ENCODE measurements around the gene CTTNBP2. TPM values are rescaled to one million over a fixed set of nuclear protein-coding genes. Genes with fewer than 3 reads are reported as not detected.

The CTTNBP2 gene
- total RNA-seq, 1 donor from 2014 or later: 2.9 TPM

DNA sequence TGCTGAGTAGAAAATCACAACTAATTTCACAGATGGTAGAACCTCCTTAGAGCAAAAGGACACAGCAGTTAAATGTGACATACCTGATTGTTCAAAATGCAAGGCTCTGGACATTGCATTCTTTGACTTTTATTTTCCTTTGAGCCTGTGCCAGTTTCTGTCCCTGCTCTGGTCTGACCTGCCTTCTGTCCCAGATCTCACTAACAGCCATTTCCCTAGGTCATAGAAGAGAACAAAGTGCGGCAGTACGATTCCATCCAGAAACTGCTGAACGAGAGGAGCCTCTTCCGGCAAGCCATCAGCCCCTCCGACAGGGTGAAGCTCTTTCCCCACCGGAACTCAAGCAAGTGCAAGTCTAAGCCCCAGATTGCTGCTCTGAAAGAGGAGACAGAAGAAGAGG is 206.6 kb downstream of the CTTNBP2 start:
- TF ChIP-seq, protein P1, sequence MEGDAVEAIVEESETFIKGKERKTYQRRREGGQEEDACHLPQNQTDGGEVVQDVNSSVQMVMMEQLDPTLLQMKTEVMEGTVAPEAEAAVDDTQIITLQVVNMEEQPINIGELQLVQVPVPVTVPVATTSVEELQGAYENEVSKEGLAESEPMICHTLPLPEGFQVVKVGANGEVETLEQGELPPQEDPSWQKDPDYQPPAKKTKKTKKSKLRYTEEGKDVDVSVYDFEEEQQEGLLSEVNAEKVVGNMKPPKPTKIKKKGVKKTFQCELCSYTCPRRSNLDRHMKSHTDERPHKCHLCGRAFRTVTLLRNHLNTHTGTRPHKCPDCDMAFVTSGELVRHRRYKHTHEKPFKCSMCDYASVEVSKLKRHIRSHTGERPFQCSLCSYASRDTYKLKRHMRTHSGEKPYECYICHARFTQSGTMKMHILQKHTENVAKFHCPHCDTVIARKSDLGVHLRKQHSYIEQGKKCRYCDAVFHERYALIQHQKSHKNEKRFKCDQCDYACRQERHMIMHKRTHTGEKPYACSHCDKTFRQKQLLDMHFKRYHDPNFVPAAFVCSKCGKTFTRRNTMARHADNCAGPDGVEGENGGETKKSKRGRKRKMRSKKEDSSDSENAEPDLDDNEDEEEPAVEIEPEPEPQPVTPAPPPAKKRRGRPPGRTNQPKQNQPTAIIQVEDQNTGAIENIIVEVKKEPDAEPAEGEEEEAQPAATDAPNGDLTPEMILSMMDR (IDR thresholded peaks at IDR 0.05): no peak
- Mint-ChIP-seq H3K27ac (ENCODE audit: unreplicated experiment) (no peak overlapping the region), H3K4me3 (ENCODE audit: unreplicated experiment) (no peak overlapping the region)

DNA sequence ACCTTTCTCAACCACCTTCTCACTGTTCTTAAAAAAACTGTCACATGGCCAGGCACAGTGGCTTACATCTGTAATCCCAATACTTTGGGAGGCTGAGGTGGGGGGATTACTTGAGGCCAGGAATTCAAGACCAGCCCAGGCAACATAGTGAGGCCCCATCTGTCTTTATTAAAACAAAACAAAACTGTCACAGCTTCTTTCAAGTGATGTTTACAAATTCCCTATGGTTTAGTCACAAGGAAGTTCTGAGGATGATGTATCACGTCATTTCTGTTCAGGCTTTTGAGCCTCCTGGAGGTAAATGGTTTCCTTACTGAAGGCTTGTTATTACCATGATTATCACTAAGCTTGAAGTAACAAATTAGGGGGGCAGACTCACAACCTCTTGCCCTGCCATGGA is 207.2 kb downstream of the CTTNBP2 start:
- no peaks in the 10 kb centered on the region for H3K4me1 Mint-ChIP-seq (ENCODE audit: low read depth)
- TF ChIP-seq, protein P1 (IDR thresholded peaks at IDR 0.05): no peak

More for the DNA sequence above, 206.6 kb downstream of the CTTNBP2 start:
- peaks cover 4% of the 10 kb centered on the region for H3K9me3 Mint-ChIP-seq (ENCODE audit: low read depth)
- DNase-seq (ENCODE audit: low spot score): no peak
- H3K27me3 Mint-ChIP-seq (ENCODE audit: low read depth): no peaks in the 10 kb centered on the region
- H3K36me3 Mint-ChIP-seq (ENCODE audit: low read depth): no peaks in the 10 kb centered on the region
- no peaks in the 10 kb centered on the region for H3K4me1 Mint-ChIP-seq (ENCODE audit: low read depth)

DNA sequence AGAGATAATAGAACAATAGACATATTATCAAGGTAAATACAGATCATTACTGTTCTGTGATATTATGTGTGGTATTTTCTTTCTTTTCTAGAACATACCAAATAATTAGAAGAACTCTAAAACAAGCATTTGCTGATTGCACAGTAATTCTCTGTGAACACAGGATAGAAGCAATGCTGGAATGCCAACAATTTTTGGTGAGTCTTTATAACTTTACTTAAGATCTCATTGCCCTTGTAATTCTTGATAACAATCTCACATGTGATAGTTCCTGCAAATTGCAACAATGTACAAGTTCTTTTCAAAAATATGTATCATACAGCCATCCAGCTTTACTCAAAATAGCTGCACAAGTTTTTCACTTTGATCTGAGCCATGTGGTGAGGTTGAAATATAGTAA is 207.9 kb downstream of the CTTNBP2 start:
- H3K9me3 Mint-ChIP-seq (ENCODE audit: low read depth): peaks cover 4% of the 10 kb centered on the region
- no peak for DNase-seq (ENCODE audit: low spot score)
- H3K36me3 Mint-ChIP-seq (ENCODE audit: low read depth): no peaks in the 10 kb centered on the region
- no peak overlapping the region for H3K4me3 Mint-ChIP-seq (ENCODE audit: unreplicated experiment)
- TF ChIP-seq, protein P1 (IDR thresholded peaks at IDR 0.05): no peak
- no peak overlapping the region for H3K27ac Mint-ChIP-seq (ENCODE audit: unreplicated experiment)
- no peaks in the 10 kb centered on the region for H3K4me1 Mint-ChIP-seq (ENCODE audit: low read depth)
- no peaks in the 10 kb centered on the region for H3K27me3 Mint-ChIP-seq (ENCODE audit: low read depth)

More for the DNA sequence above, 207.2 kb downstream of the CTTNBP2 start:
- DNase-seq (ENCODE audit: low spot score): no peak
- Mint-ChIP-seq H3K4me3 (ENCODE audit: unreplicated experiment) (no peak overlapping the region), H3K9me3 (ENCODE audit: low read depth) (peaks cover 4% of the 10 kb centered on the region), H3K27me3 (ENCODE audit: low read depth) (no peaks in the 10 kb centered on the region), H3K36me3 (ENCODE audit: low read depth) (no peaks in the 10 kb centered on the region), H3K27ac (ENCODE audit: unreplicated experiment) (no peak overlapping the region)

DNA sequence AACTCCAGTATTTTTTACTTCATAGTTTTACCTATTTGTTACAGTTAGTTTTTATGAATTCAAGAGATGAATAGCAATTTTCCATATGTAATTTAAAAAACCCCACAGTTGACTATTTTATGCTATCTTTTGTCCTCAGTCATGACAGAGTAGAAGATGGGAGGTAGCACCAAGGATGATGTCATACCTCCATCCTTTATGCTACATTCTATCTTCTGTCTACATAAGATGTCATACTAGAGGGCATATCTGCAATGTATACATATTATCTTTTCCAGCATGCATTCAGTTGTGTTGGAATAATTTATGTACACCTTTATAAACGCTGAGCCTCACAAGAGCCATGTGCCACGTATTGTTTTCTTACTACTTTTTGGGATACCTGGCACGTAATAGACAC is 209.2 kb downstream of the CTTNBP2 start:
- H3K36me3 Mint-ChIP-seq (ENCODE audit: low read depth): no peaks in the 10 kb centered on the region

DNA sequence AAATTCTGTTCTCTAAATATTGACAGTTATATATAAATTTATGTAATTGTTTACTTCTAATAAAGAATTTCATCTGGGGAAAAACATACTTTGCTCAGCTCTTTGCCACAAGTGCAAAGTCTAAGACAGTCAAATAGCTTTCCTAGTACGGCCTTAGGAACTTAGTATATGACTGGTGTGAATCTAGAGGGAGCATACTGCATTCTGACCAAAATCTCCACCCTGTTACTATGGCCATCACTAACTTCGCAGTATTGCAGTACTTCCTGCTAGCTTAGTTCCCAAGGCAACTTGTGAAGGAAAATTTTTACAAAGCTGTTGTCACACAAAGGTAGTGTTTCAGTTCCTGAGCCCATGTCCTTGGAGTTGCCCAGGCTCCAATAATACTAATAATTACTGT is 211.9 kb downstream of the CTTNBP2 start:
- H3K4me3 Mint-ChIP-seq (ENCODE audit: unreplicated experiment): no peak overlapping the region
- peaks cover 4% of the 10 kb centered on the region for H3K9me3 Mint-ChIP-seq (ENCODE audit: low read depth)
- no peaks in the 10 kb centered on the region for H3K27me3 Mint-ChIP-seq (ENCODE audit: low read depth)
- no peaks in the 10 kb centered on the region for H3K36me3 Mint-ChIP-seq (ENCODE audit: low read depth)
- TF ChIP-seq, protein P1 (IDR thresholded peaks at IDR 0.05): no peak
- H3K27ac Mint-ChIP-seq (ENCODE audit: unreplicated experiment): no peak overlapping the region
- peaks cover 7% of the 10 kb centered on the region for H3K4me1 Mint-ChIP-seq (ENCODE audit: low read depth)
- DNase-seq (ENCODE audit: low spot score): no peak

More for the DNA sequence above, 209.2 kb downstream of the CTTNBP2 start:
- Mint-ChIP-seq H3K4me3 (ENCODE audit: unreplicated experiment) (no peak overlapping the region), H3K27ac (ENCODE audit: unreplicated experiment) (no peak overlapping the region), H3K27me3 (ENCODE audit: low read depth) (no peaks in the 10 kb centered on the region), H3K4me1 (ENCODE audit: low read depth) (peaks cover 7% of the 10 kb centered on the region), H3K9me3 (ENCODE audit: low read depth) (peaks cover 4% of the 10 kb centered on the region)
- DNase-seq (ENCODE audit: low spot score): no peak
- TF ChIP-seq, protein P1 (IDR thresholded peaks at IDR 0.05): no peak
